Panc1 (cell line): Measurements from ENCODE around the gene KCNH3. TPM values are rescaled to one million over a fixed set of nuclear protein-coding genes. Genes with fewer than 3 reads are reported as not detected.
"Not testable (repeated sequence)": the region's sequence is repeated elsewhere in the genome, so short reads cannot be mapped to it uniquely, and the experiment has no call there.

Experiments used
- ATAC-seq: fragments of 200-7000 bp; cut with Tn5 transposase; 2 replicates; pipeline ENCODE4 v1.9.1; 2020; ENCODE audit warnings: mild to moderate bottlenecking, moderate library complexity
- BruUV-seq: library from RNA; stranded (reverse); fragments of 400-500 nt; replicated peaks from 2 replicates; lab custom pipeline; 2021; lab: Mats Ljungman, UMichigan
- CTCF ChIA-PET: fragments of 300-600 bp; sonication (Branson Sonifier 250); formaldehyde crosslinking; loops from one replicate; lab custom pipeline; 2022; ENCODE audit warnings: antibody characterized with exemption; lab: Charles Lee
- POLR2A ChIA-PET: fragments of 300-600 bp; sonication (Branson Sonifier 250); formaldehyde crosslinking; loops from one replicate; lab custom pipeline; 2022; ENCODE audit warnings: antibody characterized with exemption; lab: Charles Lee
- DNase-seq: peaks from one replicate; pipeline ENCODE4 v3.0.0-alpha.2; 2010; ENCODE audit warnings: low read depth, low spot score
- H3K27ac ChIP-seq: 2 replicates; pipeline ENCODE4 v1.5.1; 2011; ENCODE audit warnings: mild to moderate bottlenecking, low read length, inconsistent platforms
- H3K27me3 ChIP-seq: fragments of 200-500 bp; sonication (Bioruptor generic); 2 replicates; pipeline ENCODE4 v1.6.0; 2014; ENCODE audit warnings: low read length, inconsistent platforms; ENCODE audit not compliant: control insufficient read depth, insufficient read depth
- H3K36me3 ChIP-seq: fragments of 200-500 bp; sonication (Bioruptor generic); 2 replicates; pipeline ENCODE4 v1.5.1; 2014; ENCODE audit warnings: inconsistent platforms, mild to moderate bottlenecking, low read length, moderate library complexity; ENCODE audit not compliant: control insufficient read depth, insufficient read depth
- H3K4me1 ChIP-seq: 2 replicates; pipeline ENCODE4 v1.5.1; 2011; ENCODE audit warnings: inconsistent platforms, mild to moderate bottlenecking, low read length, moderate library complexity; ENCODE audit not compliant: control insufficient read depth, insufficient read depth
- H3K4me3 ChIP-seq, 2 experiments: 2 replicates each; pipeline ENCODE4 v1.5.1; 2011 to 2012; ENCODE audit warnings: low read depth in 2 of 2, low read length in 2 of 2, mild to moderate bottlenecking in 2 of 2, inconsistent platforms in 1 of 2, moderate library complexity in 1 of 2
- H3K9me3 ChIP-seq: fragments of 200-500 bp; sonication (Bioruptor generic); 2 replicates; pipeline ENCODE4 v1.5.1; 2014; ENCODE audit warnings: low read depth, mild to moderate bottlenecking, inconsistent platforms, low read length, moderate library complexity; ENCODE audit not compliant: control insufficient read depth, insufficient read depth
- POLR2AphosphoS5 ChIP-seq: IDR thresholded peaks from 2 replicates; pipeline ENCODE4 v1.6.1; 2012; ENCODE audit warnings: mild to moderate bottlenecking, low read depth, low read length, moderate library complexity
- SIN3A ChIP-seq: IDR thresholded peaks from 2 replicates; pipeline ENCODE4 v1.6.1; 2012; ENCODE audit warnings: low read depth, mild to moderate bottlenecking, low read length, moderate library complexity, borderline replicate concordance; ENCODE audit not compliant: insufficient read depth
- TCF7L2 ChIP-seq: IDR thresholded peaks from 2 replicates; pipeline ENCODE4 v1.6.1; 2011; ENCODE audit warnings: mild to moderate bottlenecking, low read depth, low read length, inconsistent platforms
- in situ Hi-C: cut with HindIII; loops from 2 replicates; pipeline ENCODE4 v1.10.0; 2016; ENCODE audit warnings: low sequenced_read_pairs, low pct_unique_long_range_greater_than_20kb
- intact Hi-C: fragments of 100-400 bp; cut with micrococcal nuclease; formaldehyde crosslinking; loops from one replicate; pipeline ENCODE4 v1.10.0; 2022; ENCODE audit not compliant: unreplicated experiment
- total RNA-seq: library from RNA; stranded (reverse); gene quantifications from one replicate; pipeline ENCODE4 v1.2.1, GENCODE V29; 2021; ENCODE audit not compliant: unreplicated experiment
- TF ChIP-seq, protein P1 (sequence below): fragments of 450-650 bp; IDR thresholded peaks from 2 replicates; pipeline ENCODE4 v1.5.1; 2017; ENCODE audit warnings: mild to moderate bottlenecking
- TF ChIP-seq, protein P2 (sequence below), 2 experiments: IDR thresholded peaks; 2 replicates each; pipeline ENCODE4 v1.6.1; 2011 to 2012; ENCODE audit warnings: low read depth in 2 of 2, control low read depth in 1 of 2, low read length in 1 of 2, mild to moderate bottlenecking in 1 of 2, moderate library complexity in 1 of 2; ENCODE audit not compliant: insufficient read depth in 1 of 2

KCNH3 gene
- total RNA-seq, 1 experiment from 2014 or later = 0.64 TPM

DNA sequence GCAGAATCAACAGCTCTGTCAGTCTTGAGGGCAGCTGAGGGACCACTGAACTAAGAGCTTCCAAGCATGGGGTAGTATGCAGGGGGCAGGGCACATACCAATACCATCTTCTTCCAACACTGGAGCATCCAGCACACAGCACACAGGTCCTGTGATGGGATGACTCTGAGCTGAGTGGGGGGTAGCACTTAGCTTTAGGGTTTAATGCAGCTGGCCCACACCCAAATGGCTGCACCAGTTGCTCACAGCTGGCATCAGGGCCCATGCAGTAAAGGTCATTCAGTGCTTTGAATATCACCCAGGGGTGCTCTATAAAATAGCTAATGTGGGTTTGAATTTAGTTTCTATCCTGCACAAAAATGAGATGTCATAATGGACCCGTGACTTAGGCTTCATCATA, 64.9 kb downstream of the KCNH3 start:
- DNase-seq (no peak), ATAC-seq (no peak)
- ChIA-PET POLR2A (no interaction called here), CTCF (interaction anchor here (1.0 kb wide), 1 partner anchor 19 kb away, joined by 9 read pairs; the partner anchor contains the start of gene PRPF40B)
- H3K27me3 ChIP-seq = no peaks in the 10 kb centered on the region
- H3K27ac ChIP-seq = no peak overlapping the region
- H3K9me3 ChIP-seq = no peaks in the 10 kb centered on the region
- in situ Hi-C loops (no loop called here), intact Hi-C loops (no loop called here)
- TF ChIP-seq, protein P1, sequence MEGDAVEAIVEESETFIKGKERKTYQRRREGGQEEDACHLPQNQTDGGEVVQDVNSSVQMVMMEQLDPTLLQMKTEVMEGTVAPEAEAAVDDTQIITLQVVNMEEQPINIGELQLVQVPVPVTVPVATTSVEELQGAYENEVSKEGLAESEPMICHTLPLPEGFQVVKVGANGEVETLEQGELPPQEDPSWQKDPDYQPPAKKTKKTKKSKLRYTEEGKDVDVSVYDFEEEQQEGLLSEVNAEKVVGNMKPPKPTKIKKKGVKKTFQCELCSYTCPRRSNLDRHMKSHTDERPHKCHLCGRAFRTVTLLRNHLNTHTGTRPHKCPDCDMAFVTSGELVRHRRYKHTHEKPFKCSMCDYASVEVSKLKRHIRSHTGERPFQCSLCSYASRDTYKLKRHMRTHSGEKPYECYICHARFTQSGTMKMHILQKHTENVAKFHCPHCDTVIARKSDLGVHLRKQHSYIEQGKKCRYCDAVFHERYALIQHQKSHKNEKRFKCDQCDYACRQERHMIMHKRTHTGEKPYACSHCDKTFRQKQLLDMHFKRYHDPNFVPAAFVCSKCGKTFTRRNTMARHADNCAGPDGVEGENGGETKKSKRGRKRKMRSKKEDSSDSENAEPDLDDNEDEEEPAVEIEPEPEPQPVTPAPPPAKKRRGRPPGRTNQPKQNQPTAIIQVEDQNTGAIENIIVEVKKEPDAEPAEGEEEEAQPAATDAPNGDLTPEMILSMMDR = no peak
- TF ChIP-seq, protein P2, sequence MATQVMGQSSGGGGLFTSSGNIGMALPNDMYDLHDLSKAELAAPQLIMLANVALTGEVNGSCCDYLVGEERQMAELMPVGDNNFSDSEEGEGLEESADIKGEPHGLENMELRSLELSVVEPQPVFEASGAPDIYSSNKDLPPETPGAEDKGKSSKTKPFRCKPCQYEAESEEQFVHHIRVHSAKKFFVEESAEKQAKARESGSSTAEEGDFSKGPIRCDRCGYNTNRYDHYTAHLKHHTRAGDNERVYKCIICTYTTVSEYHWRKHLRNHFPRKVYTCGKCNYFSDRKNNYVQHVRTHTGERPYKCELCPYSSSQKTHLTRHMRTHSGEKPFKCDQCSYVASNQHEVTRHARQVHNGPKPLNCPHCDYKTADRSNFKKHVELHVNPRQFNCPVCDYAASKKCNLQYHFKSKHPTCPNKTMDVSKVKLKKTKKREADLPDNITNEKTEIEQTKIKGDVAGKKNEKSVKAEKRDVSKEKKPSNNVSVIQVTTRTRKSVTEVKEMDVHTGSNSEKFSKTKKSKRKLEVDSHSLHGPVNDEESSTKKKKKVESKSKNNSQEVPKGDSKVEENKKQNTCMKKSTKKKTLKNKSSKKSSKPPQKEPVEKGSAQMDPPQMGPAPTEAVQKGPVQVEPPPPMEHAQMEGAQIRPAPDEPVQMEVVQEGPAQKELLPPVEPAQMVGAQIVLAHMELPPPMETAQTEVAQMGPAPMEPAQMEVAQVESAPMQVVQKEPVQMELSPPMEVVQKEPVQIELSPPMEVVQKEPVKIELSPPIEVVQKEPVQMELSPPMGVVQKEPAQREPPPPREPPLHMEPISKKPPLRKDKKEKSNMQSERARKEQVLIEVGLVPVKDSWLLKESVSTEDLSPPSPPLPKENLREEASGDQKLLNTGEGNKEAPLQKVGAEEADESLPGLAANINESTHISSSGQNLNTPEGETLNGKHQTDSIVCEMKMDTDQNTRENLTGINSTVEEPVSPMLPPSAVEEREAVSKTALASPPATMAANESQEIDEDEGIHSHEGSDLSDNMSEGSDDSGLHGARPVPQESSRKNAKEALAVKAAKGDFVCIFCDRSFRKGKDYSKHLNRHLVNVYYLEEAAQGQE (IDR thresholded peaks at IDR 0.05; ENCODE audit: insufficient read depth in 1 of 2, low read depth in 2 of 2, low read length in 1 of 2) = no peak
- no peak for TF ChIP-seq TCF7L2
- H3K36me3 ChIP-seq = no peaks in the 10 kb centered on the region
- no peak overlapping the region for H3K4me3 ChIP-seq
- no TSS peak for BruUV-seq
- H3K4me1 ChIP-seq = no peaks in the 10 kb centered on the region

DNA sequence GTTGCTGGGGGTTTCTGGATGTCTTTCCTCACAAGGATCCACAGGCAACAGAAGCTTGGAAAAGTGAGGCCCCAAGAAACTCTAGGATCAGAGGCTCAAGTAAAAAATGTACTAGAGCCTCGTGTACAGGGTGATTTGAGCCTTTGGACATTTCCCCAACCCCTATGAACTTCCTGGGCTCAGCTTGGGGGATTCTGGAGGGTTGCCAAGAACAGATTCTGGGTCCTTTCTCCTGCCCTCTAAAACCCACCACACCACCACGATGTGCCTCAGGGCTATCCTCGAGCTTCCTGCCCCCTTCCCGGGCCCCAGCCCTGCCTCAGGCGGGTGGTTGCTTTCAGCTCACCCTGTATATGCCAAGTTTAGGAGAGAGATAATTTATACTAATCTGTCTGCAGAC, 66.0 kb downstream of the KCNH3 start:
- Histone ChIP-seq H3K4me1 (no peaks in the 10 kb centered on the region), H3K9me3 (no peaks in the 10 kb centered on the region), H3K27me3 (no peaks in the 10 kb centered on the region), H3K27ac (no peak overlapping the region), H3K4me3 (no peak overlapping the region), H3K36me3 (no peaks in the 10 kb centered on the region)
- CTCF ChIA-PET = interaction anchor here (0.6 kb wide), 1 partner anchor 40 kb away, joined by 3 read pairs; no protein-coding TSS in a partner anchor
- DNase-seq (no peak), ATAC-seq (no peak)
- POLR2A ChIA-PET = interaction anchor here (0.5 to 0.7 kb wide), 2 partner anchors 17 to 42 kb away, joined by 3 to 4 read pairs; no protein-coding TSS in a partner anchor
- in situ Hi-C loops = no loop called here
- intact Hi-C loops = no loop called here
- TF ChIP-seq TCF7L2 (no peak), SIN3A (no peak), POLR2AphosphoS5 (no peak)
- TF ChIP-seq, protein P1 = no peak
- TF ChIP-seq, protein P2 (IDR thresholded peaks at IDR 0.05; ENCODE audit: insufficient read depth in 1 of 2, low read depth in 2 of 2, low read length in 1 of 2) = no peak
- no TSS peak for BruUV-seq

DNA sequence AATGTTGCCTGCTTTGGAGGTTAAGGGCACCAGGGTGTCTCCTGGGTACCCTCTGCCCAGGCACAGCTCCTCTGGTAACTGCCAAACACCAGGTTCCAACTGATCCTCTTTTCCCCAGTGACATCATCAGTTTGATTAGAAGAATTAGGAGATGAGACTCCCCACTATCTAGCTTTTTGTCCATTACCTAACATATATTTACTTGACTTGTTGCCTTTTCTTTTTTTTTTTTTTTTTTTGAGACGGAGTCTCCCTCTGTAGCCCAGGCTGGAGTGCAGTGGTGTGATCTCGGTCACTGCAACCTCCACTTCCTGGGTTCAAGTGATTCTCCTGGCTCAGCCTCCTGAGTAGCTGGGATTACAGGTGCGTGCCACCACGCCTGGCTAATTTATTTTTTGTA, 66.7 kb downstream of the KCNH3 start, which contains the start of gene FAM186B:
FAM186B (minus strand) TSS at position 101 of the 400 bp plus-strand sequence. CDS start 162 bp downstream, outside the sequence.
- in situ Hi-C loops, H3K4me3 ChIP-seq, DNase-seq, H3K4me1 ChIP-seq, ATAC-seq, H3K27me3 ChIP-seq, intact Hi-C loops, H3K36me3 ChIP-seq, H3K27ac ChIP-seq, H3K9me3 ChIP-seq, POLR2A ChIA-PET, BruUV-seq: not testable (repeated sequence)
- CTCF ChIA-PET = interaction anchor here (0.6 kb wide), 1 partner anchor 40 kb away, joined by 3 read pairs; no protein-coding TSS in a partner anchor
